CD4-positive, alpha-beta T cell treated with Interferon alpha-2 for 1 hour (primary cell): ENCODE data around the gene VARS1.

Experiments
- DNase-seq, 2 donors: peaks; one replicate each; pipeline ENCODE4 v3.0.0-alpha.2; 2020 to 2022

The VARS1 gene

DNA sequence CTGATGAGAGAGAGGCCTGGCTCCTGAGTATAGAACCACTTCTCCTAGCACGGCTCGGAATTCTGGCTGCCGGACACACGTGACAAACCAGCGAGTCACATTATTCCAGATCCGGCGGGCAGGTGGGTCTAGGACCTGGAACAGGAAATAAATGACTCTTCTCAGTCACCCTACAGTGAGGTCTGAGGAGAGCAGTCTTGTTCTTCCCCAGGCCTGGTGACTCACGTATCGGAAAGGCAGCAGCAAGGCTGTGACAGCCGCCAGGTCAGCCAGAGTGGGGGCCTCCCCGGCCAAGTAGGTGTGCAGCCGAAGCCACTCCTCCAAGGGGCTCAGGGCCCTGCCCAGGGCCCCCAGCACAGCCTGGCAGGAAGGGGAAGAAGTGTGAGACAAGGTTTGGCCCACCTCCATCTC, 2.8 kb downstream of the VARS1 start:
- DNase-seq: no peak

DNA sequence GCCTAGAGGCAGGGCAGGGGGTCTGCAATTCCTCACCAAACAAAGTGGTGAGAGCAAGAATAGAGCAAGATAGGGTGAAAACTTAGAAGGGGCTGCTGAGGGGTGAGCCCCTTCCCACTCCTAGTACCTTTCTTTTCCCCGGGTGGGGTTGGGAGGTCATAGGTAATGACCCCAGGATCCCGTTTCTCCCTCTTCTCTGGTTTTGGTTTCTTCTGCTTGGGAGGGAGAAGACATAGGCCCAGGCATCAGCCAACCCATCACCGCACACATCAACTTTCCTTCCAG, 3.5 kb downstream of the VARS1 start:
- no peak for DNase-seq

DNA sequence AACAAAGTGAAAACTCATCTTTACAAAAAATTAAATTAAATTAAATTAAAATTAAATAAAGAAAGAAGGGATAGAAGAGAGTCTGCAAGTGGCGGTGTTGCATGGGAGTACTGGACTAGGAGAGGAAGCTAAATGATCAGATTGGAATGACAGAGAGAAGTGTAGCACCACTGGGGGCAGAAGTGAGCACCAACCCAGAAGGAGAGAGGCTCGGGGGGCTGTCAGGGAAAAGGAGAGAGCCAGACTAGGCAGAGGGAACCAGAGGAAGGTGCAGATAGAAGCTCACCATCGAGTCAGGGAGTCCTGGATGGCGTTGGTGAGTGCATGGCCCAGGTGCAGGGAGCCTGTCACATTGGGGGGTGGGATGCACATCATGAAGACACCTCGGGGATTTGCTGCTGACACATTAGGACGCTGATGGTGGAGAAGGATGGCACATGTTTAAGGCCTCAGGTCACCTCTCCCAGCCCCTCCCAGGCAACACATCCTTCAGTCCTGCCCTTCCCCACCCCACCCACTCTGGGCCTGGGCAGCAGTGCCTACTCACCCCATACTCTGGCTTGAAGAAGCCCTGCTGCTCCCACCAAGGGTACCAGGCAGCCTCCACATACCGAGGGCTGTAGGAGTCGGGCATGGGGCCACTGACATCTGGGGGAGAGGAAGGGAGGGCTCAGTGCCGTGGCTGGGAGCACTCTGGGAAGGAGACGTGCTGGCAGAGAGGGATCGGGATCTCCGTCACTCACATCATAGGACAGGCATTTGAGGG, 4.0 kb downstream of the VARS1 start:
- DNase-seq: peak; percentile 40 to 49

DNA sequence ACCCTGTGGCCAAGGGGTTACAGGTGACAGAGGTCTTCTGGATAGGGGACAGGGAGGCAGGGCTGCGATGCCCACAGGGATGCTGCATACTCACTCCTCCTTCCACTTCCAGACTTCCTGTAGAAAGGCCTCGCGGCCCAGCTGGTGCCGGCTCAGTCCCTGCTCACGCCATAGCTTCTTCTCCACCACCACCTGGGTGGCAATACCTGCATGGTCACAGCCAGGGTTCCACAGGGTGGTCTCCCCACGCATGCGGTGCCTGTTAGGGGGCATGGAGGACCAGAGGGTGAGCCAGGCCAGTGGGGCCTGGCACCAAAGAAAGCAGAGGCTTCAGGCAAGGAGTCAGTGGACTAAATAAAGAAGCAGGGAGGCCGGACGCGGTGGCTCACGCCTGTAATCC, 10.1 kb downstream of the VARS1 start:
- no peak for DNase-seq

DNA sequence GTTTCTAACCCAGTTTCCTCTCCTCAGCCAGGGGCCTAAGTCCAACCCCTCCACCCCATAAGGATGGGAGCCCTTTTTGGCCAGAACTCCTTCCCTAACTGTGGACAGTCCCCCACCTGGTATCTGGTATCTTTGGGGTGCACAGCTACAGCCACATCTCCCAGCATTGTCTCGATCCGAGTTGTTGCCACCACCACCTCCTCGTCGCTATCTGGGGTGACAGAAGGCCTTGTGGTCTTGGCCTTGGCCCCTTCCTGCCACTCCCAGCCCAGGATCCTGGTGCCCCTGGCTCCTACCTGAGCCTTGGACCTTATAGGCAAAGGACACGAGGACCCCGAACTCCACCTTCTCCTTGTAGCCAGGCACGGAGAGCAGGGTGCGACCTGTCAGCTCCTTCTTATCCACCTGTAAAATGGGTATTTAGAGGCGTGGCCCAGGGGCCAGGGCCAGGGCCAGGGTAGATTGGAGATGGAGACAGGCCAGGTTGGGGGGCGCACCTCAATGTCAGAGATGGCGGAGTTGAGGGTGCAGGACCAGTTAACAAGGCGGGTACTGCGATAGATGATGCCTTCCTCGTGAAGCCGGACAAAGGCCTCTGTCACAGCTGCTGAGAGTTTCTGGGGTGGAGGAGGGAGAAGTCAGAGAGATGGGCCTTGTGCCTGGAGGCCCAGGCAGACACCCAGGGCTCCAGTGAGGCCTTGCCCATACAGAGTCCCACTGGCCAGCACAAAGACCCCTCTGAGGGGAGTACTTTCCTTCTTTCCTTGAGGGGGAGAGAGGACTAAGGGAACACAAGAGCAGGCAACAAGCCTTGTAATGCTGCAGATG, 11.2 kb downstream of the VARS1 start:
- no peak for DNase-seq

DNA sequence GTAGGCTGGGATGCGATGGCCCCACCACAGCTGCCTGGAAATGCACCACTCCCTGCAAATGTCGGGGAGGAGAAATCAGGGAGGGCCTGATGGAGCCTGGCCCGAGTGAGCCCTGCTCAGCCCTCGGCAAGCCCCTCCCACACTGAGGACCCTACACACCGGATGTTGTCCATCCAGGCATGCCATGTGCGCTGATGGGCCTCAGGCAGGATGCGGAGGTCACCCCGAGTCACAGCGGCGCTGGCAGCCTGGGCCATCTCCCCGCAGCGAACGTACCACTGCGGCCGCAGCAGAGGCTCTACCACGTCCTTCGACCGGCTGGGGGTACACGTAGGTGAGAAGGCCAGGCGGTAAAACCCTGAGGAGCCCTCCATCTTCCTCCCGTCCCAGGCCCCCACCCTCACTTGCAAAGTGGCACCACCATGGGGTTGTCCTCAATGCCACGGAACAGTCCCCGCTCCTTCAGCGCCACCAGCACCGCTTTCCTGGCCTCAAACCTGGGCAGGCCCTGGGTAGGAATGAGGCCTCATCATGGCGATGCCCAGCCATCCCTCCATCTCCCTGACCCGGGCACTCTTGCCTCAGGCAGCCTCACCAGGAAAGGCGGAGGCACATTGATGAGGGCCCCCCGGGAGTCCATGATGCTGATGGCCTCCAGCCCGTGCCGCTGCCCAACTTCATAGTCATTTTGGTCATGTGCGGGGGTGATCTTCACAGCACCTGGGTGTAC, 13.3 kb downstream of the VARS1 start:
- no peak for DNase-seq

DNA sequence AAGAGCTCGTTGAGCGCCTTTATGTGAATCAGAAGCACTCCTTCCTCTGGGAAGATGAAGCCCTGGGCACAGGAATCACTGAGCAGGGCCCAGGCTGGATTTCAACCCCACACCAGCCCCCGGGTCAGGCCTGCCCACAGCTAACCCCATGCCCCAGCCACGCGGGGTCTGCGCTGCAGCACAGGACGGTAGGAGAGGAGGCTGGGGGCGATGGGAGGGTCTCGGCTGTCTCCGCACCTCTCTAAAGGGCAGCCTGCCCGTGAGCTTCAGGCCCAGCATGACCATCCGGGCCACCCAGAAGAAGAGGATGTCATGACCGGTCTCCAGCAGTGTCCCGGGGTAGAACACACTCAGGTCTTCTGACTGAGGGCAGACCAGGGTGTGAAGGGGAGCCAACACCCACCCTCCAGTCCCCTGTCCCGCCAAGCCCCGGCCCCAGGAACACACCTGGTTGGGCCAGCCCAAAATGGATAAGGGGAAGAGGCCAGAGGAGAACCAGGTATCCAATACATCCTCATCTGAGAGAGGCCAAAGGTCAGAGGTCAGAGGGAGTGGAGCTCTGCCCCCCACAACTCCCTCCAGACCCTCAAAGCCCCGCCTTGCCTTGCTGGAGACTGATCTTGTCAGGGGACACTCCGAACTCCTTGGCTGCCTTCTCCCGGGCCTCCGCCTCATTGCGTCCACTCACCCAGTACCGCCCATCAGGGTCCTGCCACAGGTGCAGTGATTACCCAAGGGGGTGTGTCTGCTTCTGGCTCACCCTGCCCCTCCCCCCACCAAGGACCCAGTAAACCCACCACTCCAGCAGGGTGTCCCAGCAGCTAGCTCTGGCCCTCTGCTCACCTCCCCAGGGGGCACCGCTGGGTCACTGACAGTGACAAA, 14.1 kb downstream of the VARS1 start:
- DNase-seq: no peak

DNA sequence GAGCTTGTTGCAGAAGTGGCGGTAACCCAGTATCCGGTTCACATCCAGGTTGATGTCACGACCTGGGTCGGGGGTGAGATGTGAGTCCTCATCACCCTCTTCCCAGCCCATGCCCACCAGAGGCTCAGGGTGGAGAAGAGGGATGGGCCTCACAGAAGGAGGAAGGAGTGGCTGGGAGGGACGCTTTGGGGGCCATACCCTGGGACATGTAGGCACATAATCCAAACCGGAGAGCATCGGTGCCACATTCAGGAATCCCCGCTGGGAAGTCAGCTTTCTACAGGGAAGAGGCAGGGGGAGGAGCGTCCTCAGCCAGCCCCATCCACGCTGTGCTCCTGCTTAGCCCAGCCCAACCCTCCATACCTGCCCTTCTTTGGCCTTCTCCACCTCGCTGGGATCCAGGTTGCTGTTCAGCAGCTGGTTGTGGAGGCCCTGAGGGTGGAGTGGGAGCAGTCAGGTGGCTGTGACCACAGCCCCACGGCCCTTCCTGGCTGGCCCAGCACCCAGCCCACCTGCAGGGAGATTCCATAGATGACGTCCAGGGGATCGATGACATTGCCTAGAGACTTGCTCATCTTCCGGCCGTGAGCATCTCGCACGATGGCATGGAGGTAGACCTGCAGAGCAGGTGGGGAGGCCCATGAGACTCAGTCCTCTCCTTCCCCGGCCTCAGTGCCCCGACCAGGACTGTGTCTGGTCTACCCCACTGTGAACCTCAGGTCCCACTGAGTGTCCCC, 14.9 kb downstream of the VARS1 start:
- DNase-seq: no peak

DNA sequence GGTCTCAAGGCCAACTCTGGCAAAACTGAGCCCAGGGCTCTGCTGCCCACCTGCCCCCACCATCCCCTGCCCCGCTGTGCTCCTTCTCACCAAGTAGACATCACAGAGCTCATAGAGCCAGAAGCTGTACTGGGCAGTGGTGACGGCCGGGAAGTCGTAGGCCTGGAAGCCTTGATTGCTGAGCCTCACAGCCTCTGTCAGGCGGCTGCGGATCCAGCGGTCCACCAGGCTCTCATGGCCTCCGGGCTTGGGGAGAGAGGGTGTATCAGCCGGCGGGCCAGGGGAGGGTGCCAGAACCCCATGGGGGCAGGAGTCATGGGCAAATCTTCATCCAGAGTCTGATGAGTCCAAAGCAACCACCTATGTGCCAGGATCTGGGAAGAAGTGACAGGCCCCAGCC, 15.6 kb downstream of the VARS1 start:
- DNase-seq: no peak

DNA sequence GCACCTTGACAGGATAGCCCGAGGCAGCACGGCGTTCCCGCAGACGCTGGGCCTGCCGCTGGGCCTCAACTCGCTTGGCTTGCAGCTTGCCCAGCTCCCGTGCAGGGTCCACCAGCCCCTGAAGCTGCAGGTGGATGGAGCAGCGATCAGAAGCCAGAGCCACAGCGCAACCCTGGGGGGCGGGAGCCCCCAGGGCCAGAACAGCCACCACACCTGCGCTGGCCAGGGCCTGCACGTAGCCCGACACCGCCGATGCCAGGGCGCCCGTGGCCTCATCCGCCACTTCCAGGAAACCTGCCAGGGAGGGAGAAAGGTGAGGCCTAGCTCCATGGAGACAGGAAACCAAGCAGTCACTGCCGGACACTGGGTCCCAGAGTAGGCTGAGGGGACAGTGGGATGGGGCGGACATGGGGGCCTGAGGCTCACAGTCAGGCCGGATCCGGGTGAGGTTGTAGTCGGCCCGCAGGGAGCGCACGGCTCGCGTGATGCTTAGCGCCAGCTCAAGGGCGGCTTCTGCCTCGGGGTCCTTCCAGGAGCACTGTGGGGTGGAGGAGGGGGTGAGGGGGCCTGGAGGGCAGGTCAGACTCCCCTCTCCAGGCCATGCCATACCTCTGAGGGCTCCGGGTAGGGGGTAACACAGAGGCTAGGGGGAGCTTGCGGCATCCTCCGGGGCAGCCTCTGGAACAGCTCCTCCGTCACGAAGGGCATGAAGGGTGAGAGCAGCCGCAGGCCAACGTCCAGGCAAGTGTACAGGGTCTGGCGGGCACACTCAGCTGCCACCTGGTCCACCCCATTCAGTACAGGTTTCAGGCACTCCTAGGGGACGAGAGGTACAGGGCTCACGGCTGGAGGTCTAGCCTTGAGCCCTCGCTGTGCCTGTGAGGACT, 16.3 kb downstream of the VARS1 start:
- DNase-seq: no peak

DNA sequence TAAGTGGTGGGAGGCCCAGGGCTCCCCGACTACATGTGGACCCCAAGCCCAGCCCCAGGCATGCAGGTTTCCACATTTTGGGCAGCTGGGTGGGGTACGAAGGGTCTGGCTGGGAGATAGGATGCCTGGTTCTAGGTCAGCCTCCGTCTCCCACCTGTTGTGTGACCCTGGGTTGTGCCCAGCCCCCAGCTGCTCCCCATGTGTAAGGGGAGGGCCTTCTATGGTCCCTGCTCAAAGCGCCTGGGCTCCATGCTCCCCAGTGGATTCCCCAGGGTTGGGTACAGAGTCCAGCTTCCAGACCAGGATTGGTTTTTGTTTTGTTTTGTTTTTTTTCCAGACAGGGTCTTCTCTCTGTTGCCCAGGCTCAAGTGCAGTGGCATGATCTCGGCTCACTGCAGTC, 17.4 kb downstream of the VARS1 start:
- DNase-seq: no peak

DNA sequence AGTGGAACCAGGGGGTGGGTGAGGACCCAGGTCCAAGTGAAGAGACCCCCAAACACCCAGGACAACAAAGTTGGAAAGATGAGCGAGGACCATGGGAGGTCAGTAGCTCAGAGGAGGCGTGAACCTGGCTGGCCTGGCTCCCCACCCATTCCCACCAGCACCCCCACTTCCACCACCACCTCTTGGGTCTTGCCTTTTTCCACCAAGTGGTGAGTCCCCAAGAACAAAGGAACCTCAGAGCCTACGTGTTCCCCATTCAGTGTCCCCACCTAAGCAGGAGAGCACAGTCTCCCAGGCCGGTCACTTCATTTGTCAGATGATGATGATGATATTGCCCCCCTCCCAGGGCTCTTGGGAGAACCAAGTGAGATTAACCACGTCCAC, 17.9 kb downstream of the VARS1 start:
- DNase-seq: no peak

DNA sequence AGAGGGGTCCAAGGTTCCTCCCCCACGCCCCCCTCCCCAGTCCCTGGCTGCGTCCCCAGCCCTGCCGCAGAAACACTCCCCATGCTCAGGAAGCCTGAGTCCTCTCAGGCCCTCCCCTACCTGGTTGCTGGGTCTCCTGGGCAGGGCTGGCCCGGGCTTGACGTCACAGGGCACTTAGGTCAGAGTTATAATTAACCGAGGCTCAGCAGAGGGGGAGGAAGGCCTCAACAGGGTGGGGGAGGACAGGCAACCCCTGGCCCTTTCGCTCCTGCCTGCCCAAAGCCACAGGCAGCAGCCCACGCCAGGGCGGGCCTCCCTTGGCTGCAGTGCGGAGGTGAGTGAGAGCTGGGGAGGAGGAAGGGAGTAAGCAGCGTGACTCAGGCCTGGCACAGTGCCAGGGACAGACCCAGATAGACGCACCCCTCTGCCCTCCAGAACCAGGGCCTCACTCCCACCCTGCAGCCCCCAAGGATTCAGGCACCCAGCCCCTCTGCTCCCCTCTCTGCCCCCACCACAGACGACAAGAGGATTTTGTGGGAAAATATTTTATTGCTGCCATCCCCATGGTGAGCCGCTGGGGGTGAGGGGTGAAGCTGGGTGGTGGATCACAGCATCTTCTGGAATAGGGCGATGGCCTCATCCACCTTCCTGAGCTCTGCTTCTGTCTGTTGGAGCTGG, 18.4 kb downstream of the VARS1 start, which contains the start of gene VWA7:
Gene VWA7, minus strand, starts transcription at position 340 of the 678 bp plus-strand sequence. CDS start 549 bp downstream, outside the sequence.
- DNase-seq: peak; percentile 76 to 81

DNA sequence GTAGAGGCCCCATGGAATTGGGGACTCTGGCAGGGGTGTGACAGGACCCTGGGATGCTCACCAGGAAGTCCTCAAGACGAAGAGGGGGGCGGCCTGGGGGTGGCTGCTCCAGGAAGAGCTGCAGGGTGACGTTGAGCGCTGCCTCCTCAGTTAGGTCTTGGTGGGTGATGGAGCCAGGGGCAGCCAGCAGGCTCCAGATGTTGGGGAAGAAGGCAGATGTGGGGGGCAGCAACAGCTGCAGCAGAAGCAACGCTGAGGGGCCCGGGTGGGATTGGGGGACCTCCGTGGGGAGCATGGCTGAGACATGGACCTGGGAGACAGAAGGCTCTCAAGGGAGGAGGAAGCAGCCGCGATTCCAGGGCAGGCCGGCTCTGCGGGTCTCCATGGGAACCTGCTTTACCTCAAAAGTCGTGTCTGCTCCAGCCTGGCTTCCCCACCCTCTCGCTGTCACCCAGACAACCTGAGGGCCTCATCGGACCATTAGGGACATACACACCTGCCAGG, 19.0 kb downstream of the VARS1 start:
- no peak for DNase-seq

DNA sequence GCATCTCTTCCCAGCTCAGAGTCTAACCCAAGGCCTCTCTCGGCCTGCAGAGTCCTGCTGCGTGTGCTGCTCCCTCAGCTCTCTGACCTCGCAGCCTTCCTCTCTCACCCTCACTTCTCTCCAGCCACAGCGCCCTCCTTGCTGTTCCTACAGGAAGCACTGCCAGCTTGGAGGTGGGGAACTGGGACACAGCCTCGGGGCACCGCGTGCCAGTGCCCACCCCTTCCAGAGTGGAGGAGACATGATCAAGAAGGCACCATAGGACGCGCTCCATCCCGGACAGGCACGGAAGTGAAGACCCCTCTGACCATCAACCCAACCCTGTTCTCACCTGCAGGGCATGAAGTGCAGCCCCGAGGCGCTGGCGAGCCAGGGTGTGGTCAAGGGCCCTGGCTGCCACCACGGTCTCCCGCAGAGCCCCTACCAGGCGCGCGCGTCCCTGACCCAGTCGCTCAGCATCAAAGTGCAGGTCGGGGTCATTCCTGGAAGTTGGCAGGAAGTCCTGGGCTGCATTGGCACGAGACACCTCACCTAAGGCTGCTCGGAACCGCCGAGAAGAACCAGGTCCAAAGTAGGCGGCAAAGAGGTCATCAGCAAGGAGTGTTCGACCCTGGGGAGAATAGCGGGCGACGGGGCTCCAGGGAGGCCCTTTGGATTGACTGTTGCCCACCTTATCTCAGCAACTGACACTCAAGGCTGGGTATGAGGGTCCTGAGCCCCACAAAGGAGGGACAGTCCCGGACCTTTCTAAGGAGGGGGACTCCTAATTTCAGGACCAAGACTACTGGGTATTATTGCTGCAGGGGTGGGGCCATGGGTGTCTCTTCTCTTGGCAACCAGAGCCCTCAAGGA, 19.7 kb downstream of the VARS1 start:
- DNase-seq: no peak

DNA sequence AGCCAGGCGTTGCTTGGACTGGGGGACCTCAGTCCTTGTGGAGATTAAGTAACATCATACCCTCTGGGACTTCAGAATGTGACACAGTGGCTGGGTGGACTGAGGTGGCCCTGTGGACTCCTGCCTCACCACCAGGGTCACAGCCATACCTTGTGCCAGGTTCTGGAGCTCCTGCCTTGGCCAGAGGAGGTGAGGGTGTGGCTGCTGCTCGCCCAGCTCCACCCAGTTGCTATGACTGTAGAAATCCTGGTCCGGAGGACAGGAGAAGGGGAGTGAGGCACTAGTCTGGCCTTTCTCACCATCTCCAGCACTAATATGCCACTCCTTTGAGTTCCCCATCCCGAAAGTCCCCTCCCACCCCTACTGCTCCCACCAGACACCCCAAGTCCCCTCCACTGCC, 20.4 kb downstream of the VARS1 start:
- no peak for DNase-seq

DNA sequence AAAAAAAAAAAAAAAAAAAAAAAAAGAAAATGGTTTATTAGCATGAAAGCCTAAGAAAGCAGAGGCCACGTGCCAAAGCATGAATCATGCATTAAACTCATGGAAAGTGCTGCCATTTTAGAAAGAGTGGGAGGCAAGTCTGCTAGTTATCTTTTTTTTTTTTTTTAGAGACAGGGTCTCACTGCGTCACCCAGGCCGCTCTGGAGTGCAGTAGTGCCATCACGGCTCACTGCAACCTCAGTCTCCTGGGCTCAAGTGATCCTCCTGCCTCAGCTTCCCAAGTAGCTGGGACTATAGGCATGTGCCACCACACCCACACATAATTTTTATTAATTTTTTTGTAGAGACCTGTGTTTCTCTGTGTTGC, 23.6 kb downstream of the VARS1 start:
- no peak for DNase-seq

DNA sequence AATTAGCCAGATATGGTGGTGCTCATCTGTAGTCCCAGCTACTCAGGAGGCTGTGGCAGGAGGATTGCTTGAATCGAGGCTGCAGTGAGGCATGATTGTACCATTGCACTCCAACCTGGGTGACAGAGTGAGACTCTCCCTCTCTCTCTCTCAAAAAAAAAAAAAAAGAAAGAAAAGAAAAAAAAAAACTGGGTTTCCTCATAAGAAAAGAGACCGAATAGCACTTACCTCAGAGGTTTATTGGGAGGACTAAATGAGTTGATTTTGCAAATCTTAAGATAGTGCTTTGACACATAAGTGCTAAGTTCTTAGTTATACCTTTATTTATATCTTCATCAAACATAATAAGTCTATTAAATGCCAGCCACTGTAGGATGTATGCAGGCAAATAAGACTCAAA, 24.7 kb downstream of the VARS1 start:
- no peak for DNase-seq

DNA sequence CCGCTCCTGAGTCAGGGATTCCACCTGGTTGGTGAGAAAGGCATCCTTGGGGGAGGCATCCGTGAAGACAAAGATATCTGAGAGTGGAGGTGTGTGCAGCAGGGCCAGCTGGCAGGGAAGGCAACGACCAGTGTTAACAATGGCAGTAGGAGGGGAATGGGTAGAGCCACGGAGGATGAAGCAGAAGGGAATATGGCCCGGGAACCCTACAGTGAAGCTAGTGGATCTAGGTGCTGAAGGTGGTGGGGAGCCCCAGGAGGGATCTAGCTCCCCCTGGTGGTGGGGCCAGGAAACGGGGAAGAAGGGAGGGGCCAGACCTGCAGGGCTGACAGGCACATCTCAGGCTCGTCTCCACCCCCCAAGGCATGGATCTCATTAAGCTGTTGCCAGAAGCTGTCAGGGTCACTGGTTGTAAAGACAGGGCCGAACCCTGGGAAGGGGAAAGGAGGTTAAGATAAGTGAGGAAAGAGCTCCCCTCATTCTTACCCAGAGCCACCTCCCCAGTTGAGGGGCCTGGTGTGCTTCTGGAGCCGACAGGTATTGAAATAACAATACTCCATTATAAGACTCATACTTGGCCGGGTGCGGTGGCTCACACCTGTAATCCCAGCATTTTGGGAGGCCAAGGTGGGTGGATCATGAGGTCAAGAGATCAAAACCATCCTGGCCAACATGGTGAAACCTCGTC, 25.7 kb downstream of the VARS1 start:
- peak; percentile 84 to 87 for DNase-seq
